Measurements from ENCODE around the gene KRTAP10-9.
"Not testable (repeated sequence)": the region's sequence is repeated elsewhere in the genome, so short reads cannot be mapped to it uniquely, and the experiment has no call there.

KRTAP10-9 gene

GRCh38 chr21:44626673-44627143 lies at the start of gene KRTAP10-9:
Gene KRTAP10-9, plus strand, starts transcription at chr21:44627093. Its CDS starts 79 bp downstream, at chr21:44627172.
- no peak for DNase-seq

DNA sequence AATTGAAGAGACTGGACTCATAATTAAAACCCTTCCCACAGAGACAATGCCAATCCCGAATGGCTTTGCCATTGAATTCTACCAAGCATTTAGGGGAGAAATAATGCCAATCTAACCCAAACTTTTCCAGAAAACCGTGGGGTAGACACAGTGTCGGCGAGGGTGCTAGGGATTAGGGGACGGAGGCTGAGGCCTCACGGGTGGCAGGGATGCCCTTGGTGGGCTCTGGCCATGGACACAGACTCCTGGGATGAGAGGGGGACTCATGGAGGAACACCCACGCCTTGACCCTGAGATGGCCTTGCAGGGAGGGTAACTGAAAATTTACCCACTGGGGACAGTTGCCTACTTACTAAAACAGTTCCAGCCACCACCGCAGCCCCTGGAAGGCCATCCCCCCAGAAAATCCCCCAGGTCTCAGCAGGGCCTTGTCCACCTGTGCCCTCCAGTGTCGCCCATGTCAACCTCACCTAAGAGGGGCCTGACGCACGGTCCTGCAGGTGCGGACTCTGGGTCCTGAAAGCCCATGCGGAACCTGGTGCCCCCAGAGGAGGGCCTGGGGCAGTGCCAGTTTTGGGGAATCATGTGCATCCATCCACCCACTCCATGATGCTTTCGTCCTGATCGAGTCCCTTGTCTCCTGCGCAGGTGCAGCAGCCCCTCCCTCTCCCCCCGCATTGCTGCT lies 48.4 kb upstream of the KRTAP10-9 start:
- no peak for DNase-seq

- no peak for DNase-seq
These were observed 47.6 kb upstream of the KRTAP10-9 start for GRCh38 chr21:44579056-44579832.

DNA sequence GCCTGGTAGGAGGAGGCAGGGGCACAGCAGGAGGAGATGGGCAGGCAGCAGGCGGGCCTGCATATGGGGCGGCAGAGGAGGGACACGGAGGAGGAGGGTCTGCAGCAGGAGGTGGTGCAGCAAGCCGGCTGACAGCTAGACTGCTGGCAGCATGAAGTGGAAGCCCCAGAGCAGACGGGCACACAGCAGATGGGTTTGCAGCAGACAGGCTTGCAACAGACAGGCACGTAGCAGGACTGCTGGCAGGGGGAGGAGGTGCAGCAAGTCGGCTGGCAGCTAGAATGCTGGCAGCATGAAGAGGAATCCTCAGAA lies 47.1 kb upstream of the KRTAP10-9 start:
- no peak for DNase-seq

- not testable (repeated sequence) for DNase-seq
These were observed 46.6 kb upstream of the KRTAP10-9 start, which contains the start of gene KRTAP10-5 for GRCh38 chr21:44580231-44580821. Gene KRTAP10-5, minus strand, starts transcription at chr21:44580604. Its CDS starts 26 bp downstream, at chr21:44580578.

DNA sequence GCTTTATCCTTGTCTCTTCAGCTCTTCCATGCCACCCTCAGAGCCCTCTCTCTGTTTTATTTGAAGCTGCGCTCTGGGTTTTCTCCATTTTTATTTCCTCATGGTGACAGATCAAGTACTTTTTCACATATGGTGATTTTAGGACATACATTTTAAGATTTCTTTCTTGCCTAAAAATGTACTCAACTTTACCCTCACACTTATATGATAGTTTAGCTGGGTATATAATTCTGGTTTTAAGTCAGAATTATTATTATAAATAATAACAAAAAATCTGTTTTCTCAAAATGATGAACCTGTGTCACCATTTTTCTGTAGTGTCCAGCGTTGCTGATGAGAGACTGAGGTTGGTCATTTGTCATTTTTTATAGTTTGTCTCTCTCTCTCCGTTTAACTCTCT lies 45.7 kb upstream of the KRTAP10-9 start:
- no peak for DNase-seq

DNA sequence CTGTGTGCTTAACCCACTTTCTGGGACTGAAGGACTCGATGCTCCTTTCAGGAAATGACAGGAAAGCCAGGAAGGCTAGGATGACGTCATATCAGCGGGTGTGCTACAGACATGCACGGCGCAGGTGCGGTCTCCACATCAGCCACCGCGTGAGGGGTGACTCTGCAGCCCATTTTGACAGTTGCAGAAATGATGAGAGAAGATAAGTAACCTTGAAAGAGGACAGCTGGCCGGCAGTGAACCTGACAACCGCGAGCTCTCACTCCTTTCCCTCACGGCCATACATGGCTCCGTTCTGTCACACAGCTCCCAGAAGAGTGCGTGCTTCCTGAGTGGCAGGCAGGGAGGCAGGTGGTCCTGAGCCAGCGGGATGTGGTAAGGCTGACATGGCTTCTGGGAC lies 44.8 kb upstream of the KRTAP10-9 start:
- DNase-seq = no peak

GRCh38 chr21:44583089-44583799 lies 43.6 kb upstream of the KRTAP10-9 start:
- no peak for DNase-seq

- DNase-seq = no peak
These were observed 43.1 kb upstream of the KRTAP10-9 start for GRCh38 chr21:44583800-44584147.

GRCh38 chr21:44585892-44586291 lies 41.0 kb upstream of the KRTAP10-9 start:
- no peak for DNase-seq

GRCh38 chr21:44589094-44589493 lies 37.8 kb upstream of the KRTAP10-9 start:
- no peak for DNase-seq

GRCh38 chr21:44589586-44590305 lies 37.1 kb upstream of the KRTAP10-9 start:
- DNase-seq = no peak

DNA sequence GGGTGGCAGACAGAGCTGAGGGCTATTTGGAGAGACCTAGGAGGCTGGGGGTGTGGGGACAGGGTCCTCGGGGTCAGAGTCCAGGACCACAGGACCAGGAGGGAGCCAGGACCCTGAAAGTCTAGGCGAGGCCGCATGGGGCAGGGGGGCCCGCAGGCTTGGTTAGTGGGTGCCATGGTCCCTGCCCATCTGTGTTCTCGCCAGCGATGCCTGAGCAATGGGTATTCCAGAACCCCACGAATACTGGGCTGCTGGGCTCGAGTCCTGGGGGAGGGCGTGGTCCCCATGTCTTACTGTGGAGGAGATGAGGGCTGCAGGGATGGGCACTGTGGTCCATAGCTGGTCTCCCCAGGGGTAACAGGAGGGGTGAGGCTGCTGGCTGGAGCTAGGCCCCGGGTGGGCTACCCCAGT lies 36.6 kb upstream of the KRTAP10-9 start:
- DNase-seq = no peak

- not testable (repeated sequence) for DNase-seq
These were observed 35.7 kb upstream of the KRTAP10-9 start for GRCh38 chr21:44590897-44591800.

- not testable (repeated sequence) for DNase-seq
These were observed 35.1 kb upstream of the KRTAP10-9 start for GRCh38 chr21:44591801-44592130.

DNA sequence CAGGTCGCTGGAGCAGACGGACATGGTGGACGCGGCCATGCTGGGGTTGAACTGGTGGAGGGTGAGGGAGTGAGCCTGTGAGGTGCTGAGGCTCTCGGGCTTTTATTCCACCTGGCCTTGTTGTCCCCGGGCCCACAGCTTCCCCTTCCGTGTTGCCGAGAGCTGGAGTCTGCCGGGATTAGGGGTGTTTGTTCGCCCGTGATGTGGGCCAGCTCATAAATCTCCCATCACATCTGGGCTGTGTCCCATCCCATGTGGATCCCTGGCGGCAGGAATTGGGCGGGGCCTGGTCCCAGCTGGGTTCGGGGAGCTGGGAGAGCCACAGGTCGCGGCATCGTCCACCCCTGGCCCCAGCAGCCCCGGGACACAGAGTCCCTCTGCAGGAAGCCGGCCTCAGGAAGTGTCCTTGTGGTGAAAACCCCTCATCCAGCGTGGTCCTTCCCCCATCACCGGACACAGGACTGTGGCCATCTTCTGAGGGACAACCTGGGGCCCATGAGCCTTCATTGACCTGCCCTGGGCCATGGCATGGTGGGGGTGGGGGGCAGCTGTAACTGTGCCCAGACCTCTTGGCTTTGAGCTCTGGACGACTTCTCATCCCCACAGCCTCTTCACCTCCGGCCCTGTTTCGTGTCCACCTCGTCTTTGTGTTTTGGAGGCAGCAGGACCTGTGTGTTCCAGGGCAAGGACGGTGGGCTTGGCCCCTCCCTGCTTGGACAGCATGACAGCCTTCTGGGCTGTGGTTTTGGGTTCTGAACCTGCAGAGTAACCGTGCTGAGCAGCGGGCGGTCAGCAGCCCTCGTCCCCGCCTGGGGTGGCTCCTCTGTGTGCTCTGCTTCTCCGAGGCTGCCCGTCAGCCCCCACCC lies 34.2 kb upstream of the KRTAP10-9 start, which contains the start of gene KRTAP10-6:
TSS of gene KRTAP10-6 (minus strand) at position 60 of the 866 bp plus-strand sequence. CDS start at position 39, 21 bp downstream.
- DNase-seq = no peak

- DNase-seq = no peak
These were observed 33.1 kb upstream of the KRTAP10-9 start for GRCh38 chr21:44593598-44594405.

DNA sequence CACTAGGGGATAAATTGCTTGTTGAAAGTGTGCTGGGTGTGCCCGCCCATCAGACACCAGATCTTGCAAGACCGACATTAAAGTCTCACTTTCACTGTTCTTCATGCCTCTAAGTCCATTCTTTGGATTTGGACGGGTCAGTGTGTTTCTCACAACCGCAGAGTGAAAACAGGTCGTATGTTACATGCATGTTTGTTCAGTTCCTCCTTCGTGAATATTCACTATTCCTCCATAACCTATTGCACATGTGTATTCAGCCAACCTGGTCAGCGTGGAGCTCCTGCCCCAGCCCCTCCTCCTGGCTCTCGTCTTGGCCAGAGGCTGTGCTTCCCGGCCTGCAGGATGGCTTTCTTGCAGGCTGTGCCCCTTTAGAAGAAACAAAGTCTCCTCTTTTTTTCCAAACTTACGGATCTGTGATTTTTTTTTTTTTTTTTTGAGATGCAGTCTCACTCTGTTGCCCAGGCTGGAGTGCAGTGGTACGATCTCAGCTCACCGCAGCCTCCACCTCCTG lies 32.4 kb upstream of the KRTAP10-9 start:
- DNase-seq = no peak

- no peak for DNase-seq
These were observed 31.4 kb upstream of the KRTAP10-9 start for GRCh38 chr21:44595524-44595923.
